ENCODE data around the gene NAPB. TPM values are rescaled to one million over a fixed set of nuclear protein-coding genes. Genes with fewer than 3 reads are reported as not detected.

NAPB gene
- total and polyA plus RNA-seq, 2 of the 8 experiments (the other 6 are each of a cell fraction or from before 2014, with no cell fraction given), result 6.2 to 12.3 TPM

DNA sequence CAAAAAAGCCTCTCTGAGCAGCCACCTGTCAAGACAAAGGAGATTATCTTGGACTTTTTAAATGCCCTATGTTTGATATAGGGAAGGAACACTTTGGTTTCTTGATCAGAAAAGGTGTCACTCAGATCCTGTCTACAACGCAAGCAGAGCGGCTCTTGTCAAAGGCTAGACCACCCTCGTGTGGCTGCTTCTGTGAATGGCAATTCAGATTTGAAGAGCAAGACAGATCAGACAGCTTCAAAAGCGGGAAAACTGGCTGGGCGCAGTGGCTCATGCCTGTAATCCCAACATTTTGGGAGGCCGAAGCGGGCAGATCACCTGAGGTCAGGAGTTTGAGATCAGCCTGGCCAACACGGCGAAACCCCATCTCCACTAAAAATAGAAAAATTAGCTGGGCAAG lies 80.8 kb downstream of the NAPB start:
- H3K18ac ChIP-seq (ENCODE audit: extremely low read depth, low read length), result no peak overlapping the region
- H4K20me1 ChIP-seq (replicated peaks in 1 of 2; ENCODE audit: control insufficient read depth in 1 of 2, insufficient read depth in 2 of 2, low read length in 2 of 2), result no peaks in the 10 kb centered on the region
- H4K8ac ChIP-seq (ENCODE audit: extremely low read depth, insufficient read depth, low read length), result no peak overlapping the region
- no peak overlapping the region for H3K9ac ChIP-seq (replicated peaks in 1 of 4; ENCODE audit: extremely low read depth in 1 of 4, low read depth in 3 of 4, low read length in 3 of 4)
- no peak overlapping the region for H3K27ac ChIP-seq (ENCODE audit: low read depth, low read length)
- H3K79me2 ChIP-seq (ENCODE audit: control insufficient read depth in 1 of 2, insufficient read depth in 2 of 2, low read length in 2 of 2), result no peaks in the 10 kb centered on the region
- peak in 1 of 2 experiments; percentile 70 for DNase-seq (ENCODE audit: low read depth in 1 of 2, low spot score in 2 of 2)
- POLR2A ChIA-PET (ENCODE audit: partially characterized antibody), result interaction anchor here (1.5 to 1.7 kb wide), 2 partner anchors 10 to 290 kb away, joined by 7 to 9 read pairs; partner anchors contain the start of gene NXT1
- no peak overlapping the region for H3K23ac ChIP-seq (ENCODE audit: insufficient read length)
- H4K5ac ChIP-seq (ENCODE audit: insufficient read length, low read depth, low read length), result no peak overlapping the region
- H4K91ac ChIP-seq (replicated peaks; ENCODE audit: insufficient read length, low read length), result no peak overlapping the region
- no peak overlapping the region for H3K4me2 ChIP-seq (ENCODE audit: insufficient read depth in 1 of 2, low read depth in 2 of 2, low read length in 2 of 2)
- H3K4me1 ChIP-seq (replicated peaks in 1 of 4; ENCODE audit: control insufficient read depth in 3 of 4, insufficient read depth in 4 of 4, low read length in 3 of 4), result peaks cover 0 to 5% (median 0%) of the 10 kb centered on the region in 4 experiments; a peak in 3 of 7 replicates
- no peak overlapping the region for H2BK12ac ChIP-seq (ENCODE audit: low read depth, low read length)
- H3K4me3 ChIP-seq (ENCODE audit: extremely low read depth in 1 of 4, insufficient read depth in 2 of 4, low read depth in 3 of 4, low read length in 4 of 4), result no peak overlapping the region
- no peak overlapping the region for H2BK5ac ChIP-seq (ENCODE audit: low read depth, low read length)
- no peak for FAIRE-seq
- no peak overlapping the region for H3K4ac ChIP-seq (replicated peaks; ENCODE audit: insufficient read length, low read depth, low read length)
- H3K36me3 ChIP-seq (ENCODE audit: control insufficient read depth in 2 of 4, insufficient read depth in 4 of 4, low read length in 3 of 4), result no peaks in the 10 kb centered on the region
- H2BK20ac ChIP-seq (ENCODE audit: low read length), result no peak overlapping the region
- H3K9me3 ChIP-seq (ENCODE audit: insufficient read depth in 2 of 2, low read depth in 1 of 2, low read length in 1 of 2), result peaks cover 0 to 4% of the 10 kb centered on the region in 2 experiments; a peak in 1 of 4 replicates
- no peaks in the 10 kb centered on the region for H3K79me1 ChIP-seq (ENCODE audit: low read depth, low read length)
- H3K14ac ChIP-seq (ENCODE audit: insufficient read length), result no peak overlapping the region
- H3K23me2 ChIP-seq (ENCODE audit: low read depth, low read length), result no peaks in the 10 kb centered on the region
- CTCF ChIA-PET (ENCODE audit: partially characterized antibody), result interaction anchor here (0.7 to 6.6 kb wide), 51 partner anchors 8 to 1005 kb away, joined by 3 to 63 read pairs (median 5); partner anchors contain the start of genes CD93 and NXT1
- no peak overlapping the region for H2AK5ac ChIP-seq (ENCODE audit: low read depth, low read length)
- H3K56ac ChIP-seq (replicated peaks; ENCODE audit: insufficient read length, low read depth, low read length), result no peak overlapping the region
- H3K27me3 ChIP-seq (replicated peaks in 1 of 4; ENCODE audit: control insufficient read depth in 3 of 4, extremely low read depth in 1 of 4, insufficient read depth in 3 of 4, low read length in 3 of 4), result no peaks in the 10 kb centered on the region
- H2BK15ac ChIP-seq (ENCODE audit: low read length), result no peak overlapping the region
- WGBS, 2 experiments (ENCODE audit: extremely low coverage in 1 of 2, insufficient coverage in 1 of 2, insufficient read length in 1 of 2, insufficient replicate concordance in 2 of 2, low coverage in 1 of 2, low lambda C conversion rate in 2 of 2, missing lambda C conversion rate in 1 of 2), result 45% methylated on average over 9 of the region's 9 CpGs; no CpG with 5 or more reads in 1 of the 2 experiments
- no peak overlapping the region for H2BK120ac ChIP-seq (replicated peaks; ENCODE audit: low read depth, low read length)
- H2AFZ ChIP-seq (ENCODE audit: low read length), result no peak overlapping the region
- TF ChIP-seq BACH1 (IDR thresholded peaks at IDR 0.05; ENCODE audit: low read length) (no peak), FOSL1 (IDR thresholded peaks at IDR 0.05; ENCODE audit: insufficient read depth, low read depth, low read length) (no peak), CBX5 (IDR thresholded peaks at IDR 0.05; ENCODE audit: low read depth, low read length) (no peak), KDM1A (IDR thresholded peaks at IDR 0.05; ENCODE audit: borderline replicate concordance, low read length) (no peak), CTCF (IDR thresholded peaks at IDR 0.05; ENCODE audit: control extremely low read depth in 1 of 3, insufficient read depth in 1 of 3, low read depth in 1 of 3, low read length in 3 of 3) (peak; percentile 51 to 87 (median 83)), E2F6 (IDR thresholded peaks at IDR 0.05) (peak; percentile 85), RAD21 (IDR thresholded peaks at IDR 0.05 in 1 of 2, conservative IDR thresholded peaks at IDR 0.05 in 1 of 2; ENCODE audit: low read depth in 2 of 2, low read length in 2 of 2) (peak; percentile 94), KDM4A (IDR thresholded peaks at IDR 0.05; ENCODE audit: low read depth, low read length, severe bottlenecking) (no peak)
- TF ChIP-seq, protein P1, sequence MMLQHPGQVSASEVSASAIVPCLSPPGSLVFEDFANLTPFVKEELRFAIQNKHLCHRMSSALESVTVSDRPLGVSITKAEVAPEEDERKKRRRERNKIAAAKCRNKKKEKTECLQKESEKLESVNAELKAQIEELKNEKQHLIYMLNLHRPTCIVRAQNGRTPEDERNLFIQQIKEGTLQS (IDR thresholded peaks at IDR 0.05; ENCODE audit: insufficient read depth, low read depth, low read length), result no peak
